ENCODE results near the gene SCN7A.
"Not testable (repeated sequence)": the region's sequence is repeated elsewhere in the genome, so short reads cannot be mapped to it uniquely, and the experiment has no call there.

Gene SCN7A

GRCh38 chr2:166454006-166454595 lies 39.9 kb downstream of the SCN7A start:
- in situ Hi-C loops (cut with MboI; ENCODE audit: low sequenced_read_pairs): no loop called here

GRCh38 chr2:166451468-166451867 lies 42.6 kb downstream of the SCN7A start:
- in situ Hi-C loops (cut with MboI; ENCODE audit: low sequenced_read_pairs): no loop called here

GRCh38 chr2:166449439-166449838 lies 44.6 kb downstream of the SCN7A start:
- in situ Hi-C loops (cut with MboI; ENCODE audit: low sequenced_read_pairs): no loop called here

- in situ Hi-C loops (cut with MboI; ENCODE audit: low sequenced_read_pairs): no loop called here
Measured at GRCh38 chr2:166448106-166448505, 45.9 kb downstream of the SCN7A start.

- in situ Hi-C loops (cut with MboI; ENCODE audit: low sequenced_read_pairs): no loop called here
Measured at GRCh38 chr2:166444306-166444705, 49.7 kb downstream of the SCN7A start.

- in situ Hi-C loops (cut with MboI; ENCODE audit: low sequenced_read_pairs): no loop called here
Measured at GRCh38 chr2:166440313-166440712, 53.7 kb downstream of the SCN7A start.

GRCh38 chr2:166439078-166439477 lies 55.0 kb downstream of the SCN7A start:
- in situ Hi-C loops (cut with MboI; ENCODE audit: low sequenced_read_pairs): no loop called here

GRCh38 chr2:166436976-166437375 lies 57.1 kb downstream of the SCN7A start:
- in situ Hi-C loops (cut with MboI; ENCODE audit: low sequenced_read_pairs): no loop called here

- in situ Hi-C loops (cut with MboI; ENCODE audit: low sequenced_read_pairs): no loop called here
Measured at GRCh38 chr2:166436189-166436588, 57.9 kb downstream of the SCN7A start.

- in situ Hi-C loops (cut with MboI; ENCODE audit: low sequenced_read_pairs): no loop called here
Measured at GRCh38 chr2:166434491-166434890, 59.6 kb downstream of the SCN7A start.

- in situ Hi-C loops (cut with MboI; ENCODE audit: low sequenced_read_pairs): no loop called here
Measured at GRCh38 chr2:166433457-166433856, 60.6 kb downstream of the SCN7A start.

GRCh38 chr2:166432331-166432730 lies 61.7 kb downstream of the SCN7A start:
- in situ Hi-C loops (cut with MboI; ENCODE audit: low sequenced_read_pairs): no loop called here

GRCh38 chr2:166424841-166425240 lies 69.2 kb downstream of the SCN7A start:
- in situ Hi-C loops (cut with MboI; ENCODE audit: low sequenced_read_pairs): no loop called here

GRCh38 chr2:166419616-166419934 lies 74.5 kb downstream of the SCN7A start:
- in situ Hi-C loops (cut with MboI; ENCODE audit: low sequenced_read_pairs): no loop called here

GRCh38 chr2:166418853-166419615 lies 75.0 kb downstream of the SCN7A start:
- in situ Hi-C loops (cut with MboI; ENCODE audit: low sequenced_read_pairs): no loop called here

- in situ Hi-C loops (cut with MboI; ENCODE audit: low sequenced_read_pairs): no loop called here
Measured at GRCh38 chr2:166417669-166418068, 76.4 kb downstream of the SCN7A start.

GRCh38 chr2:166413255-166413654 lies 80.8 kb downstream of the SCN7A start:
- in situ Hi-C loops (cut with MboI; ENCODE audit: low sequenced_read_pairs): no loop called here

- in situ Hi-C loops (cut with MboI; ENCODE audit: low sequenced_read_pairs): no loop called here
Measured at GRCh38 chr2:166411473-166412230, 82.4 kb downstream of the SCN7A start.

- in situ Hi-C loops (cut with MboI; ENCODE audit: low sequenced_read_pairs): no loop called here
Measured at GRCh38 chr2:166410828-166411472, 83.1 kb downstream of the SCN7A start.

GRCh38 chr2:166407746-166408145 lies 86.3 kb downstream of the SCN7A start:
- in situ Hi-C loops (cut with MboI; ENCODE audit: low sequenced_read_pairs): not testable (repeated sequence)

- in situ Hi-C loops (cut with MboI; ENCODE audit: low sequenced_read_pairs): no loop called here
Measured at GRCh38 chr2:166406374-166406773, 87.7 kb downstream of the SCN7A start.

- in situ Hi-C loops (cut with MboI; ENCODE audit: low sequenced_read_pairs): no loop called here
Measured at GRCh38 chr2:166405569-166405926, 88.5 kb downstream of the SCN7A start.

All from hTERT RPE-1 (cell line).